Measurements from ENCODE around the gene MYO3A.

- TF ChIP-seq CTCF (conservative IDR thresholded peaks at IDR 0.05) (no peak), ZFX (IDR thresholded peaks at IDR 0.05) (no peak)
Measured at GRCh38 chr10:26024303-26024702, 90.3 kb downstream of the MYO3A start.
